CD4-positive, CD25-positive, alpha-beta regulatory T cell (primary cell): Measurements from ENCODE around the gene BRSK2. TPM values are rescaled to one million over a fixed set of nuclear protein-coding genes. Genes with fewer than 3 reads are reported as not detected.

Experiments
- ATAC-seq, 2 donors: fragments of 150-1000 bp; cut with Tn5 transposase; one replicate each; pipeline ENCODE4 v1.10.0; 2021; ENCODE audit warnings: low read depth in 2 of 2, moderate number of reproducible peaks in 2 of 2, moderate library complexity in 1 of 2
- DNase-seq, 3 donors: peaks; one replicate each; pipeline versions ENCODE4 v3.0.0 to v3.0.0-alpha.2; 2012 to 2022; ENCODE audit warnings: mixed read lengths in 1 of 3
- H3K27ac ChIP-seq: one replicate; pipeline ENCODE4 v1.7.0; 2013; ENCODE audit warnings: mild to moderate bottlenecking, low read length; ENCODE audit not compliant: insufficient read depth, poor library complexity, severe bottlenecking
- H3K27me3 ChIP-seq: one replicate; pipeline ENCODE4 v1.7.0; 2013; ENCODE audit warnings: low read length; ENCODE audit not compliant: control insufficient read depth, insufficient read depth
- H3K36me3 ChIP-seq: one replicate; pipeline ENCODE4 v1.7.0; 2013; ENCODE audit warnings: mild to moderate bottlenecking, low read length, moderate library complexity; ENCODE audit not compliant: control insufficient read depth, insufficient read depth
- H3K4me1 ChIP-seq: 2 replicates; pipeline ENCODE4 v1.7.0; 2013; ENCODE audit warnings: mild to moderate bottlenecking, low read length; ENCODE audit not compliant: insufficient read depth, control insufficient read depth, poor library complexity, severe bottlenecking
- H3K4me3 ChIP-seq: one replicate; pipeline ENCODE4 v1.7.0; 2013; ENCODE audit warnings: low read depth, mild to moderate bottlenecking, low read length, moderate library complexity
- H3K9me3 ChIP-seq, 2 experiments: 1 replicate in 1 of 2; 2 replicates in 1 of 2; pipeline ENCODE4 v1.7.0; 2013; ENCODE audit warnings: low read length in 2 of 2, mild to moderate bottlenecking in 1 of 2, moderate library complexity in 1 of 2; ENCODE audit not compliant: control insufficient read depth in 2 of 2
- H3K27ac Mint-ChIP-seq, 3 donors: one replicate each; pipeline ENCODE4 v1.8.0; 2020 to 2022; ENCODE audit warnings: mild to moderate bottlenecking in 3 of 3, mixed read lengths in 3 of 3, moderate library complexity in 2 of 3
- H3K27me3 Mint-ChIP-seq: one replicate; pipeline ENCODE4 v1.8.0; 2022; ENCODE audit warnings: mild to moderate bottlenecking, mixed read lengths
- H3K36me3 Mint-ChIP-seq: one replicate; pipeline ENCODE4 v1.8.0; 2020; ENCODE audit warnings: mixed read lengths
- H3K4me1 Mint-ChIP-seq, 4 donors: one replicate each; pipeline ENCODE4 v1.8.0; 2020 to 2022; ENCODE audit warnings: mixed read lengths in 4 of 4, mild to moderate bottlenecking in 1 of 4
- H3K4me3 Mint-ChIP-seq, 4 donors: one replicate each; pipeline ENCODE4 v1.8.0; 2020 to 2022; ENCODE audit warnings: mild to moderate bottlenecking in 4 of 4, mixed read lengths in 4 of 4, moderate library complexity in 3 of 4
- H3K9me3 Mint-ChIP-seq, 7 donors: one replicate each; pipeline ENCODE4 v1.8.0; 2020 to 2022; ENCODE audit warnings: mixed read lengths in 7 of 7, mild to moderate bottlenecking in 3 of 7, moderate library complexity in 2 of 7
- polyA plus RNA-seq, 4 donors: library from polyadenylated mRNA; unstranded; fragments of 300-500 nt; fragmentation: Illumina TruSeq; gene quantifications; one replicate each; pipeline ENCODE4 v1.2.3, GENCODE V29; 2021
- total RNA-seq: library from RNA; stranded (reverse); gene quantifications from one replicate; pipeline ENCODE4 v1.2.3, GENCODE V29; 2022

Gene BRSK2
- total and polyA plus RNA-seq, 5 donors from 2014 or later, result 0.07 to 0.42 (median 0.08) TPM; not detected in 1

- Histone ChIP-seq H3K4me1 (no peaks in the 10 kb centered on the region), H3K36me3 (no peaks in the 10 kb centered on the region), H3K4me3 (no peak overlapping the region), H3K27me3 (no peaks in the 10 kb centered on the region), H3K9me3 (no peaks in the 10 kb centered on the region), H3K27ac (no peak overlapping the region)
- Mint-ChIP-seq H3K9me3 (no peaks in the 10 kb centered on the region), H3K4me3 (no peak overlapping the region), H3K27ac (no peak overlapping the region), H3K36me3 (no peaks in the 10 kb centered on the region), H3K4me1 (no peaks in the 10 kb centered on the region), H3K27me3 (no peaks in the 10 kb centered on the region)
- no peak for ATAC-seq
- no peak for DNase-seq
Observed at GRCh38 chr11:1403721-1404460, 14.2 kb downstream of the BRSK2 start.

- Mint-ChIP-seq H3K27me3 (no peaks in the 10 kb centered on the region), H3K9me3 (no peaks in the 10 kb centered on the region), H3K4me1 (no peaks in the 10 kb centered on the region), H3K4me3 (no peak overlapping the region), H3K36me3 (no peaks in the 10 kb centered on the region), H3K27ac (no peak overlapping the region)
- H3K4me1 ChIP-seq, result no peaks in the 10 kb centered on the region
- no peak for DNase-seq
- no peak overlapping the region for H3K27ac ChIP-seq
- no peaks in the 10 kb centered on the region for H3K27me3 ChIP-seq
- no peaks in the 10 kb centered on the region for H3K9me3 ChIP-seq
- H3K36me3 ChIP-seq, result no peaks in the 10 kb centered on the region
- no peak overlapping the region for H3K4me3 ChIP-seq
- ATAC-seq, result no peak
Observed at GRCh38 chr11:1404461-1405185, 14.9 kb downstream of the BRSK2 start.

DNA sequence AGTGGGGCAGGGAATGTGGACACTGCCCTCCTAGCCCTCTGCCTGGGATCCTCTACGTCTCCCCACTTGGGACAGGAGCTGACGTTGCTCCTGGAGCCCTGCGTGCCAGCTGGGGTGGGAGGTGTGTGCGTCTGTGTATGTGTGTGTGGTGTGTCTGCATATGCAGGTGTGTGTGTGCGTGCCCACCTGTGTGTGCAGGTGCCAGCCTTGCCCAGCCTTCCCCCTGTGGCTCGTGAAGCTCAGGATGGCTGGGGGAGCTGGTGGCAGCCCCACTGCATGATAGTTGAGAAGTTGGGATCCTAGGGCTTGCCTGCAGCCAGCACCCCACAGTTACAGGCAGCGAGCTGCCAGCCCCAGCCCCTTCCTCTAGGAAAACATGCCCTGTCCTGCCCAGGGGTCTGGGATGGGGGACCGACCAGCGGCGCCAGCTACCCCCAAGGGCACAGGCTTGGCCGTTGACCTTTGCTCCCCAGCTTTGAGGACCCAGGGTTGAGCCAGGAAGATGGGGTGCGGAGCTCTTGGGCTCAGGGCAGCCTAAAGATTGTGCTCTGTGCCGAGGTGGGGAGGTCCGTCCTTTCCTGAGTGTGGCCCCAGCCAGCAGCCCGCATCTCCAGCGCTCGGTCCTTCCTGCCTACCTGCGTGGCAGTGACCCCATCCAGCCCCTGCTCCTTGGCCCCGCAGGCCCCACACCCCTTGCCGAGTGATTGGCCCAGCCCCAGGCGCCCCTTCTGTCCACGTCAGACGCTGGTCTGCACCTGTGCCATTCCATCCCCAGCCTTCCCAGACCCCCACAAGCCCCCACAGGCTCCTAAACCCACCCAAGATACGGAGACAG, 15.7 kb downstream of the BRSK2 start:
- Mint-ChIP-seq H3K4me1 (no peaks in the 10 kb centered on the region), H3K4me3 (no peak overlapping the region), H3K9me3 (no peaks in the 10 kb centered on the region), H3K27ac (no peak overlapping the region), H3K36me3 (no peaks in the 10 kb centered on the region), H3K27me3 (no peaks in the 10 kb centered on the region)
- H3K27ac ChIP-seq, result no peak overlapping the region
- ATAC-seq (no peak), DNase-seq (no peak)
- H3K27me3 ChIP-seq, result no peaks in the 10 kb centered on the region
- no peaks in the 10 kb centered on the region for H3K9me3 ChIP-seq
- H3K36me3 ChIP-seq, result no peaks in the 10 kb centered on the region
- no peak overlapping the region for H3K4me3 ChIP-seq
- H3K4me1 ChIP-seq, result no peaks in the 10 kb centered on the region

GRCh38 chr11:1406571-1407485, 17.1 kb downstream of the BRSK2 start:
- Histone ChIP-seq H3K9me3 (no peaks in the 10 kb centered on the region), H3K27me3 (no peaks in the 10 kb centered on the region), H3K4me1 (no peaks in the 10 kb centered on the region), H3K36me3 (no peaks in the 10 kb centered on the region), H3K27ac (no peak overlapping the region), H3K4me3 (no peak overlapping the region)
- Mint-ChIP-seq H3K36me3 (no peaks in the 10 kb centered on the region), H3K9me3 (no peaks in the 10 kb centered on the region), H3K4me1 (no peaks in the 10 kb centered on the region), H3K4me3 (no peak overlapping the region), H3K27ac (no peak overlapping the region), H3K27me3 (no peaks in the 10 kb centered on the region)
- ATAC-seq (no peak), DNase-seq (no peak)

GRCh38 chr11:1407668-1408067, 17.9 kb downstream of the BRSK2 start:
- Histone ChIP-seq H3K36me3 (no peaks in the 10 kb centered on the region), H3K27ac (no peak overlapping the region), H3K27me3 (no peaks in the 10 kb centered on the region), H3K4me3 (no peak overlapping the region), H3K4me1 (no peaks in the 10 kb centered on the region), H3K9me3 (no peaks in the 10 kb centered on the region)
- Mint-ChIP-seq H3K27ac (no peak overlapping the region), H3K4me3 (no peak overlapping the region), H3K36me3 (no peaks in the 10 kb centered on the region), H3K9me3 (no peaks in the 10 kb centered on the region), H3K4me1 (no peaks in the 10 kb centered on the region), H3K27me3 (no peaks in the 10 kb centered on the region)
- DNase-seq (no peak), ATAC-seq (no peak)

DNA sequence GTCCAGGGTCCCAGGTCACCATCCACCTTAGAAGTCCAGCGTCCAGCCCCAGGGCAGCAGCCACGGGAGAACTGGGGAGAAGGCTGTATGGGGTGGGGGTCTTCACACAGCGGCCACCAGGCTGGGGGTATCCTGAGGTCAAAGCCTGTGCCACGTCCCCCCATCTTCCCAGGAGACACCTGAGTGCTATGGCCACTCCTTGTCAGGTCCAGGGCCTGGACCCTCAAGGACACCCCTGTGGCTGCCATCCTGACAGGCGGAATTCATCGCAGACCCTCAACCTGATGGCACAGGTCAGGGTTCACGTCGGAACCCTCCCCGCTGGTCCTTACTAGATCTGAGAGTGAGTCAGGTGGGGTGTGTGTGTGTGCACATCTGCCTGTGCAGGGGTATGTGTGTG, 18.6 kb downstream of the BRSK2 start:
- no peaks in the 10 kb centered on the region for H3K36me3 Mint-ChIP-seq
- H3K9me3 ChIP-seq, result no peaks in the 10 kb centered on the region
- no peaks in the 10 kb centered on the region for H3K36me3 ChIP-seq
- H3K27ac Mint-ChIP-seq, result no peak overlapping the region
- DNase-seq, result no peak
- no peaks in the 10 kb centered on the region for H3K9me3 Mint-ChIP-seq
- H3K4me3 Mint-ChIP-seq, result no peak overlapping the region
- H3K4me1 Mint-ChIP-seq, result no peaks in the 10 kb centered on the region
- no peak overlapping the region for H3K4me3 ChIP-seq
- no peak overlapping the region for H3K27ac ChIP-seq
- H3K27me3 Mint-ChIP-seq, result no peaks in the 10 kb centered on the region
- no peak for ATAC-seq
- no peaks in the 10 kb centered on the region for H3K27me3 ChIP-seq
- no peaks in the 10 kb centered on the region for H3K4me1 ChIP-seq

- Histone ChIP-seq H3K36me3 (no peaks in the 10 kb centered on the region), H3K4me1 (no peaks in the 10 kb centered on the region), H3K4me3 (no peak overlapping the region), H3K9me3 (no peaks in the 10 kb centered on the region), H3K27ac (no peak overlapping the region), H3K27me3 (no peaks in the 10 kb centered on the region)
- no peak overlapping the region for H3K27ac Mint-ChIP-seq
- H3K4me3 Mint-ChIP-seq, result no peak overlapping the region
- DNase-seq, result no peak
- no peaks in the 10 kb centered on the region for H3K4me1 Mint-ChIP-seq
- no peak for ATAC-seq
- no peaks in the 10 kb centered on the region for H3K36me3 Mint-ChIP-seq
- H3K9me3 Mint-ChIP-seq, result no peaks in the 10 kb centered on the region
- no peaks in the 10 kb centered on the region for H3K27me3 Mint-ChIP-seq
Observed at GRCh38 chr11:1409108-1409851, 19.5 kb downstream of the BRSK2 start.
